GM21360 (cell line): ENCODE results near the gene PACS2.

Source experiments
- ATAC-seq: cut with Tn5 transposase; IDR thresholded peaks from one replicate; pipeline ENCODE4 v1.9.1; 2021; ENCODE audit warnings: mild to moderate bottlenecking, moderate library complexity; ENCODE audit not compliant: unreplicated experiment

The PACS2 gene

DNA sequence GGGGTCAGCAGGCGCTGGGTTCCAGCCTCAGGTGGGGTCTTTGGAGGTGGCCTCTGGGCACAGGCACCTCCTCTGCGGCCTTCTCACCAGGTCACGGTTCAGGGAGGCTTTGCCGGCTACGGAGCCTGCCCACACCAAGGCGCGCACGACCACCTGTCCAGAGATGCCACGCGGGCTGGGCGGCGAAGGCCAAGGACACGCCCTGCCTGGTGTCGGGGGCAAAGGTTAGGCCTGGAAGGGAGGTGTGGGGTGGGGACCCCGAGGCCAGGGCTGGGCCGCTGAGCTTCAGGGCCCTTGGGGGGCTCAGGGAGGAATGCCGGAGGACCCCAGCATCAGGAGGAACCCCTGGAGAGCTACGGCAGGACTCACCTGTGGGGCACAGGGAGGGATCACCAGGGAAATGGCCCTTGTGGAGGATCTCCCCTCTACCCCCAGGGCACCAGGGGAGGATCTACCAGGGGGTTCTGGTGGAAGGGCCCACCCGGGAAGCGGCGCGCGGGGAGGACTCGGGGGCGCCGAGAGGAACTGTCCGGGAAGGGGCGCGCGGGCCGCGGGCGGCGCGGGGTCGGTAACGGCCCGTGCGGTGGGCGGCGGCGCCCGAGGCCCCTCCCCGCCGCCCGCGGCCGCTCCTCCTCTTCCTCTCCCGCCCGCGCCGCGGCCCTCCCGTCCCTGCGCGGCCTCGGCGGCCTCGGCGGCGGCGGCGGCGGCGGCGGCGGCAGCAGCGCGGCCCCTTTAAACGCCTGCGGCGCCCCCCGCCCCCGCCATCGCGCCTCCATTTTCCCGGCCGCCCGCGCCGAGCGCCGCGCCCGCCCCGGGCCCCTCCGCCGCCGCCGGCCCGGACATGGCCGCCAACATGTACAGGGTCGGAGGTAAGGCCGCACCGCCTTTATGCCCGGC lies 104.9 kb downstream of the PACS2 start, which contains the start of gene MTA1:
MTA1 (plus strand) TSS at position 633 of the 897 bp plus-strand sequence; CDS start at position 842, 209 bp downstream.
- ATAC-seq = no peak

DNA sequence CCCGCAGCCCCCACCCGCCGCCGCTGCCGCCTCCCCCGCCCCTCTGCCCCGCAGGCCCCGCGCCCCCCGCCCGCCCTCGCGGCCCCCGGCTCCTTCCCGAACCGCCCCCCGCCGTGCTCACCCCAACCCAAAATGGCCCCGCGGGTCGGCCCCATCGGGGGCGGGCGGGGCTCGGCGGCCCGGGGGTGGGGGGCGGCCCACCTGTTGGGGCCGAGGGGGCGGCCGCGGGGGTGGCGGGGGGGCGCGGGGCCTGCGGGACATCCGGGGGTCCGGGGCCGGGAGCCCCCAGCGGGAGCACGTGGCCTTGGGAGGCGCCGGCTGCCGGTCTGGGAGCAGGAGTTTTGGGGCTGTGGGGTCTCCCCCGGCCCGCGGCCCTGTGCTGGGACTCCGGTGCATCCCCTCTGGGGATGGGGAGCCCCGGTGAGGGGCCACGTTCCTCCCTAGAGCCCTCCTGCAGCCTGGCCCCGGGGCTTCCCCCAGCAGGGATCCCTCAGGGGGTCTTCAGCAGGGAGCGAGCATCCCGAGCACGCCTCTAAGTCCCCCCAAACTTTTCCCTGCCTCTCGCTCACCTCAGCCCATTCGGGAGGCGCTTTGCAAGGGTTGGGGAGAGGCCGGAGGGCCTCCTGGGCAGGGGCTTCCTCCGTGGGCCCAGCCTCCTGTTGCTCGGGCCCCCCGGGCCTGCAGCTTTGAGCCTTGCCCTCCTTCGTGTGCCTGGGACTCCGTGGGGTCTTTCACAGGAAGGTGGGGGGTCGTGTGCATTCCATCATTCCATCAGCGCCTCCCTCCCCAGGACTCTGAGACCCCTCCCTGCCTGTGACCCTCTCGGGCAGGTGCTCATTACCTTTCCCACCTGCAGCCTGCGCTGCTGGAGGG lies 105.8 kb downstream of the PACS2 start:
- no peak for ATAC-seq

DNA sequence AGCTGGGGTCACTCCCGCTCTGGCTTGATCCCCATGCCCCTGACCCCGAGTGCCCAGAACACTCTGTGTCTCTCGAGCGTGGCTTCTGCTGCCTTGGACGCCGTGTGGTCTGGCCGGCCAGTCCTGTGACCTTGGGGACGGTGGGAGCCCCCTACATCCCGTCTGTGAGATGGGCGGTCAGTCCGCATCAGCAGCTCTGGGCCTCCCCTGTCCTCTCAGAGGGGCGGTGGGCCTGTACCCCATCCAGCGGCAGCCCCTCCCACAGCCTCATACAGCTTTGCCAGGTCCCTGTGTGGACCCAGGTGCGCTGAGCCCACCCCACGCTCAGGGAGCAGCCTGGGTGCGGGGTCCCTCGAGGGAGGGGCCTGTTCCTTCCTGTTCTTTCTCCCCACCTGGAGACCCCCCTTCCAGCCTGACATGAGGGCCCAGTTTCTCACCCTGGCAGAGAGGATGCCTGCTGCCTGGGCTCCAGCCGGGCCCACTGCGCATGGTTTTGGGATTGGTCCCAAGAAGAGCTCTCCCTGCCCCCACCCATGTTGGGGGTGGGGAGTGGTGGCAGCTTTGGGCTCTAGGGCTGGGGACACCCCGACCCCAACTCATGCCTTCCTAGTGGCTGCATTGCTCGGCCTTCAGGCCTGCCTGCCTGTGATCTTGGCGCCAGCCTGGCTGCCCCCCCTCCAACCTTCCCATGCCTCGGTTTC lies 106.6 kb downstream of the PACS2 start:
- ATAC-seq = no peak

DNA sequence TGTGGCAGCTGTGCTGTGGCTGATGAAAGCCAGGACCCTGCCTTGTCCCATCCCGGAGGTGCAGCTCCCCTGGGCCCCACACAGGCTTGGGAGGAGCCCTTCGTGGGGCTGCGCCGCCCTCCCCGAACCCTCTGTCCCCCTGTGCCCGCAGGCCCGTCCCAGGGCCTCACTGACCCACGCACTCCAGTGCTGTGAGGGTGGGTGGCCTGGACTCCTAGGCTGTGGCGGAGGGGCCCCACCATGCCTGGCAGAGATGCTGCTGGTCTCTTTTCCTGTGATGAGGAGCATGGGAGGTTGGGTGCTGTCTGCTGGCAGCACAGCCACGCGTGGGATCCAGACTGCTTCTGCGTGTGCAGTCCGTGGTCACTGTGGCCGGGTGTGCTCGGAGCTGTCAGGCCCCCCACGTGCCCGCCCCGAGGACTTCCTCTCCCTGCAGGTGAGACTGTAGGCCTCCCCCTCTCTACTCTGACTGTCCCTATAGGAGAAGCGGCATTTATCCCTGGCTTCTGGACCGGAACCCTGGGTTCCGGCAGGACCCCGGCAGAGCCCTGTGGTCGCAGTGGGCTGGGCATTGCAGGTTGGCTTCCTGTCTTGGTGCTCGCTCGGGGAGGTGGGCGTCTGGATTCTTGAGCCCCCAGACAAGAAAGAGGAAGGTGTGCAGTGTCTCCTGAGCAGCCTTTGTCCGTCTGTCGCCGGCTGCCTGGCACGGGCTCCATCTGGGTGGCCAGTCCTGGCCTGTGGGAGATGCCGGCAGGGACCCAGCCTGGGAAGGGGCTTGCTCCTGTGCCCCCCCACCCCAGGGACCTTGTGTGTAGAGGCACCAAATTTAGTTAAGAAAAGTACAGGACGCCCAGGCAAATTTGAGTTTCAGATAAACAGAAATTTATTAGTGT lies 107.4 kb downstream of the PACS2 start:
- ATAC-seq = no peak

DNA sequence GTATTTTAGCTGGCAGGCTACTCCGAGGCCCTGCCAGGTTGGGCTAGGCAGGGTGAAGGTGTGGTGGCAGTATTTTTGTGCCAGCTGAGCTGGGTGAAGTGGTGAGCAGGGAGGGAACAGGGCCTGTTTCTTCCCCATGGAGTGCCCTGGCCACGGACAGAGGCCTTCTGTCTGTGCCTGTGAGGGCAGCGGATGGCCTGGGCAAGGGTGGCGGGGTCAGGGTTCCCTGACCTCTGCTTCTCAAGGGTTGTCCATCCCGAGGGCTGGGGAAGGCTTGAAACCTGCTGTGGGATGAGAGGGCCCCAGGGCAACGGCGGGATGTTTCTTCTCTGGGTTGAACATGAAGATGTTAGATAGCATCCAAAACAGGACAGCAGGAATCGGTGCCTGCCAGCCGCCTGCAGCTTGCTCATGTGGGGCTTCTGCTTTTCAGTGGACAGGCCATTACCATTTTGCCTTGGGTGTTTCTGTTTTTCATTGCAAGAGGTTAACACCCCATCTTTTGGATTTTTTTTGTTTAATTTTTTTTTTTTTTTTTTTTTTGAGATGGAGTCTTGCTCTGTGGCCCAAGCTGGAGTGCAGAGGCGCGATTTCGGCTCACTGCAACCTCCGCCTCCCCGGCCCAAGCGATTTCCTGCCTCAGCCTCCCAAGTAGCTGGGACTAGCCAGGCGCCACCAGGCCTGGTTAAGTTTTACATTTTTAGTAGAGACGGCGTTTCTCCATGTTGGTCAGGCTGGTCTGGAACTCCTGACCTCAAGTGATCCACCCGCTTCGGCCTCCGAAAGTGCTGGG lies 108.3 kb downstream of the PACS2 start:
- no peak for ATAC-seq

DNA sequence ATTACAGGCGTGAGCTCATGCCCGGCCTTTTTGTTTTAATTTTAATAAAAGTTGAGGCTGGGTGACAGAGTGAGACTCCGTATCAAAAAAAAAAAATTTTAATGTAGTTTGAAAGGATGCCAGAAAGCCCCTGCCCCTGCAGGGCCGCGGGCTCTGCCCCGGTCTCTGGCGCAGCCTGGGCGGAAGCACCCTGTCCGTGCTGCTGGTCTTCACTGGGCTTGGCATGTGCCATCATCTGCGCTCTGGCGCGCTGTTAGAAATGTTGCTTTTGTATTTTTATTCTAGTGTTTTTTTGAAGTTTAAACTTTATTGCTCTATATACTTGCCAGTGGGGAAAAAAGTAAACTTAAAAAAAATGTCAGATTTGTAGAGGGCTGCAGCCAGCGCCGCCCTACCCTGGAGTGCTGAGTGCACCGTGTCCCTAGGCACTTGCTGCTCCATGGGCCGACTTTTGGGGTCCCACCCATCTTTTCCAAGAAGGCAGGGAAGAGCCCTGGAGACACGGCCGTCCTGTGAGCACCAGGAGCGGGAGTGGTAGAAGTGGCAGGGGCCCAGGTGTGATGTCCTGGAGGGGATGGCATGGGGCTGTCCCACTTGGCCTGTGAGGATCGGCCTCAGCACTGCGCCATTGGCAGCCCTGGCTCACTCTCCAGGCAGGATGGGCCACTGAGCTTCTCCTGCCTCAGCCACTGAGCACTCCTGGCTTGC lies 109.1 kb downstream of the PACS2 start:
- no peak for ATAC-seq

DNA sequence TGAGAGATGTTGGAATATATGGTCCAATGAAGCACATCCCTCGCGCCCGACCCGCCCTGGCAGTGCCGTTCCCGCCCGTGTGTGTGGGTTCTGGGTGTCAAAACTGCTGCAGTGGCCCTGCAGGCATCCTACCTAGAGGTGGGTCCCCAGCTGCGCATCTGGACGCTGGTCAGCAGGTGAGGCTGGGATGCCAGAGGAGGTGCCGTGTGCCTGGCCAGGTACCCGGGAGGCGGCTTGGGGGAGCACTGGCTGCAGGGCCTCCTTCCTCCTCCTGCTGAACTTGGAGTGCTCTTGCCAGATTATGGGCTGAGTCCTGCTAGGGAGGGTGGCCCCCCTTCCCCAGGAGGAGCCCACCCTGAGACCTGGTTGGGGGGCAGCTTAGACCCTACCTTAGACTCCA lies 110.3 kb downstream of the PACS2 start:
- ATAC-seq = no peak

DNA sequence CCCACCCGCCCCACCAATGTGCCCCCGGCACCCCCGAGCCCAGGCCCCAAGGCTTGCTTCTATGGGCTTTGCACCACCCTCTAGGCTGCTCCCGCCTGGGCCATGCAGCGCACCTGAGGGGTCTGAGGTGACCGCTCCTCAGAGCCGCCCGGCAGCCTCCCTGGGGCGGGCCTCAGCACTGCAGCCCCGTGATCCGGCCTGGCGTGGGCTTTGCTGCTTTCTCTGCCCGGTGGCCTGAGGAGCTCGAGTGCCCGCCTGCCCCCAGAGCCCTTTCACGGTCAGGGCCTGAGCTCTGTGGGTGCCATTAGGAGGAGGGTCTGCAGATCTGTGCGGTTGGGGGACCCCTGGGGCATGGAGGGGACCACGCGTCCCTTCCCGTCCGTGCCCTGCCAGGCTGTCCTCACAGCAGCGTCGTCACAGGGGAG lies 111.3 kb downstream of the PACS2 start:
- ATAC-seq = no peak

DNA sequence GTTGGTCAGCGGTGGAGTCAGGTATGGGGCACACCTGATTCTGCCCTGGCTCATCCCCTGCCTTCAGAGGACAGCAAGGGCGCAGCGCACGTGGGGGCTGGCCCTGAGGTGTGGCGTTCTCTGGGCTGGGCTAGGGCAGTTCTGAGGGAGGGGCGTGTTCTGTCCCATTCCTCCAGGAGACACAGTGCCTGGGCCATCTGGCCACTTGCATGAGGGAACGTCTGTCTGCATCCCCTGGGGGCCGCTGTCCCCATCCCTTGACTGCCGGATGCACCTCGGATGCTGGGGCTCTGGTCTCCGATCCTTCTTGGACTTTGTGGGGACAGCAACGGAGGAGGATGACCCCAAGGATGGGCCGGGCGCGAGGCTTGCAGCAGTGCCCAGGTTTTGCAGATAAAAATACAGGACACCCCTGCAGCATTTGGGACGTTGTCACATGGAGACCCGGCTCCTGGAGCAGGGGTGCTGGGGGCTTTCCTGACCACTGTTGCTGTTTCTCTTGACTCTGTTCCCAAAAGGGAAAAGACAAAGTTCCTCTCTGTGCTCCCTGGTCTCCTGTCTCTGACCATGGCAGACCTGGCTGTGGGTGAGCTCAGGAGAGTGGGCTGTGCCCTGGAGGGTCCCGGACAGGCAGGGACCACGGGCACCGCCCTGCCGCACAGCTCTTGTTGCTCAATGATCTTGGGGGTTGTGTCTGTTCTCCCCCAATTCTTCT lies 112.0 kb downstream of the PACS2 start:
- no peak for ATAC-seq

DNA sequence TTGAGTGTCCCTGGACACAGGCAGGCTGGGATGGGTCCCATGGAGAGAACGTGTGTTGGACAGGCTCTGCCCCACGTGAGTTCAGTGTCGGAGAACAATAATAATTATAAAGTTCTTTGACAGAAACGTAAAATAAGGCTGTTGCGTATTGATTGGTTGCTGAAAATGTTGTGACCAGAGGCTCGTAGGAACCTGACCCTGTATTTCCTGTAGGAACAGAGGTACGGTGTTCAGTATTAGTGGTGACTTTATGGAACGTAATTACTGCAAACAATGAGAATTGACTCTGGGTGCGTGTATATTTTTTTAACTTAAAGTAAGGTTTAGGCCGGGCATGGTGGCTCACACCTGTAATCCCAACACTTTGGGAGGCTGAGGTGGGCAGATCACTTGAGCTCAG lies 112.9 kb downstream of the PACS2 start:
- ATAC-seq = no peak

DNA sequence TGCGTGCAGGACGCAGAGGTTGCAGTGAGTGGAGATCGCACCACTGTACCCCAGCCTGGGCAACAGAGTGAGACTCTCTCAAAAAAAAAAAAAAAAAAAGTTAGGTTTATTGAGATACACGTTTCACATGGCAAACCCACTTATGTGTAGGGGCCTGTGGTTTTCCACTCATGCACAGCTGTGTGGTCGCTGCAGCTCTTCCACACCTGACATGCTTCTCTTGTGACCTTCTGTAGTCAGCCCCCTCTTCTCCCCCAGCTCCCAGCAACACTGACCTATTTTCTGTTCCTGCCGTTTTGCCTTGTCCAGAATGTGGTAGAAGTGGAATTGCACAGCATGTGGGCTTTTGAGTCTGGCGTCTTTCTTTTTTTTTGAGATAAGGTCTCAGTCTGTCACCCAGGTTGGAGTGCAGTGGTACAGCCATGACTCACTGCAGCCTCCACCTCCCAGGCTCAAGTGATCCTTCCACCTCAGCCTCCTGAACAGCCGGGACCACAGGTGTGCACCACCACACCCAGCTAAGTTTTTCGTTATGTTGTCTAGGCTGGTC lies 113.5 kb downstream of the PACS2 start:
- no peak for ATAC-seq

DNA sequence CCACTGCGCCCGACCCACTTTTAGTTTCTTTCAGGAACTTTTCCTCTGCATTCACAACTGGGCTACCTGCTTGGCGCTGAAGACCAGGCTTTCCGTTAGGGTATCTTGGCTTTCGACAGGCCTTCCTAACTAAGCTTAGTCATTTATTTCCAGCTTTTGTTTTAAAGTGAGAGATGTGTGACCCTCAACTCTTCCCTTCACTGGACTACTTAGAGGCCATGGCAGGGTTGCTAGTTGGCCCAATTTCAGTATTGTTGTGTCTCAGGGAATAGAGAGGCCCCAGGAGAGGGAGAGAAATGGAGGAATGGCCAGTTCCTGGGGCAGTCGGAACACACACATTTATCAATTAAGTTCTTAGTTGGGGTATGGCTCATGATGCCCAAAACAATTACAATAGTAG lies 115.5 kb downstream of the PACS2 start:
- ATAC-seq = no peak

DNA sequence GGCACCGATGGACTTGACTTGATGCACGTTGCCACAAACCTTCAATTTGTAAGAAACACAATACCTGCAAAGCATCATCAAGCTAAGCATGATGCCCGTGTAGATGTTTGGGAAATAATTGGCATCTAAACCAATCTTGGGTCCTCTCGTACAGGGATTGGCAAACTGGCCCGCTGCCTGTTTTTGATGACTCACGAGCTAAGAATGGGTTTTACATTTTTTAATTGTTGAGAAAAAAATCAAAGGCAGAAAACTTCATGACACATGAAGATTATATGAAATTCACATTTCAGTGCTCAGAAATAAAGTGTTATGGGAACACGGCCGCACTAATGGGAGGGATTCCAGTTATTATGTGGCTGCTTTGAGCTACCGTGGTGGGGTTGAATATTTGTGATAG lies 116.0 kb downstream of the PACS2 start:
- ATAC-seq = no peak

DNA sequence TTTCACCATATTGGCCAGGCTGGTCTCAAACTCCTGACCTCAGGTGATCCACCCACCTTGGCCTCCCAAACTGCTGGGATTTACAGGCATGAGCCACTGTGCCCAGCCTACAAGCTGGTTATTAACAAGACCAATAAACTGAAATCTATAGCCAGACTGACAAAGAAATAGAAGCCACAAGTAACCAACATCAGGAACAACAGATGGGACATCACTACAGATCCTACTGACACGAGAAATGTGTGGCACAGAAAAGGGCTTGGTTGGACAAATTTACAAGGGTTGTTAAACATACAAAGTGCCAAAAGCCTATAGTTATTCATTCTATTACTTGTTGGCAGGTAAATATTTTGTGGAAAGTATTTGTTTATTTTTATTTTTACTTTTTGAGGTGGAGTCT lies 116.7 kb downstream of the PACS2 start:
- no peak for ATAC-seq

DNA sequence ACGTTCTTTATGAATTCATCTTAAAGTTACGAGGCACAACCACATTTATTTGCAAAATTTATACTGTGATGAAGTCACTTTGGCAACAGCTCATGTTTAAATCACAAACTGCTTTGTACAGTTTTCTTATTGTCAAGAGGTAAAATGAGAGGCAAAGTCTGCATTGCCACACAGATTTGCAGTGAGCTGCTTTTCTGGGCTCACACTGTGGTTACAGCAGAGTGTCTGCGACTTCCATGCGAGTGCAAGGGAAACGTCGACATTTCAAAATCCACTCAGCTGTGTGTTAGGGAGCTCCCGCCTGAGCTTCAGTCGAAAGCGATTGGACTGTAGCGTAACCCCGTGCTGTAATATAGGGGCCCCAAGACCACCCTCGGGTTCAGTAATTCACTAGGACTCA lies 118.1 kb downstream of the PACS2 start:
- no peak for ATAC-seq

DNA sequence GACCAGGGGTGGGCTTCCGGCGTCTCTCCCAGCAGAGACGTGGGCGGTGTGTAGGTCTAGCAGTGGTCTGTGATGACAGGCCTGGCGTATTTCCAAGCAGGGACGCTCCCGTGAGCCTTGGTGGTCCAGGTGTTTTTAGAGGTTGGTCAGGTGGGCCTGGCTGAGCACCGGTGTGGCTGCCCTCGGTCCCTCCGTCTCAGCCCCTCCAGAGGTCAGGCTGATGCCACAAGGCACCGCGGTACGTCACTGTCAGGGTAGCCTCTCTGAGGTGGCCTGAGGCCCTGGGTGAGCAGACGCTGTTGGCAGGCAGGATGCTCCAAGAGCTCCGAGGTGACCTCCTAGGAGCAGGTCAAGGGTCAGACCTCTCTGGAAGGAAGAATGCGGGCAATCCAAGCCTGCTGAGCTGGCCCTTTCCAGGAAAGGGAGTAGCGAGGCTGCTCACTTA lies 118.6 kb downstream of the PACS2 start:
- no peak for ATAC-seq

DNA sequence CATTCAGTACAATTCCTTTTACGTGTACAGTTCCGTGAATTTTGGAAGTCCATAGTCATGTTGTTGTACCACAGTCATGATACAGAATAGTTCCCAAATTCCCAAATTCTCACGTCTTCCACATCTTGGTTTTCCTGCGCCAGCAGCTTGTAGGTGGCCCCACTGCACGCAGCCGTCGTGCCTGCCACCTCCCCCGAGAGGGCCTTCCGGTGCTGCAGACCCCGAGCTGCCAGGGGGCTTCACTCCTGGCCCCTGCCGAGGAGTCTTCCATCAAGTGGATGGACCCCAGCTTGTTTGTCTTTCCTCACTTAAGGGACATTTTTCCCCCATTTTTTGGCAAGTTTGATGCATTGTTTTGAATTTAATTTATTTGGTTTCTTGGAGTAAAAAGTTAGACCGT lies 121.9 kb downstream of the PACS2 start:
- ATAC-seq = no peak
